HEK293T (cell line): ENCODE results near the gene CCRL2.

Experiments used
- ARNT ChIP-seq: fragments of 450-650 bp; IDR thresholded peaks from 2 replicates; pipeline ENCODE4 v1.6.1; 2017; ENCODE audit warnings: mild to moderate bottlenecking
- BHLHE40 ChIP-seq: fragments of 450-650 bp; IDR thresholded peaks from 2 replicates; pipeline ENCODE4 v1.6.1; 2016; ENCODE audit warnings: mild to moderate bottlenecking, moderate library complexity, borderline replicate concordance
- CTBP1 ChIP-seq: fragments of 450-650 bp; IDR thresholded peaks from 2 replicates; pipeline ENCODE4 v1.6.1; 2016; ENCODE audit warnings: borderline replicate concordance
- ELF4 ChIP-seq: fragments of 450-650 bp; IDR thresholded peaks from 2 replicates; pipeline ENCODE4 v1.6.1; 2017; ENCODE audit warnings: antibody characterized with exemption
- FOXA1 ChIP-seq: fragments of 450-650 bp; IDR thresholded peaks from 2 replicates; pipeline ENCODE4 v1.6.1; 2016; ENCODE audit warnings: mild to moderate bottlenecking
- FOXK2 ChIP-seq: fragments of 450-650 bp; IDR thresholded peaks from 2 replicates; pipeline ENCODE4 v1.6.1; 2016; ENCODE audit warnings: mild to moderate bottlenecking
- FOXM1 ChIP-seq: fragments of 450-650 bp; IDR thresholded peaks from 2 replicates; pipeline ENCODE4 v1.6.1; 2017; ENCODE audit warnings: mild to moderate bottlenecking, borderline replicate concordance
- HDGF ChIP-seq: fragments of 450-650 bp; IDR thresholded peaks from 2 replicates; pipeline ENCODE4 v1.6.1; 2017; ENCODE audit warnings: antibody characterized with exemption, borderline replicate concordance
- L3MBTL2 ChIP-seq: fragments of 450-650 bp; conservative IDR thresholded peaks from 2 replicates; pipeline ENCODE4 v1.6.1; 2016; ENCODE audit warnings: mild to moderate bottlenecking
- LEF1 ChIP-seq: fragments of 450-650 bp; IDR thresholded peaks from 2 replicates; pipeline ENCODE4 v1.6.1; 2017; ENCODE audit warnings: mild to moderate bottlenecking, borderline replicate concordance
- SP1 ChIP-seq: fragments of 450-650 bp; IDR thresholded peaks from 2 replicates; pipeline ENCODE4 v1.6.1; 2017
- SUZ12 ChIP-seq: fragments of 450-650 bp; IDR thresholded peaks from 2 replicates; pipeline ENCODE4 v1.6.1; 2016; ENCODE audit warnings: mild to moderate bottlenecking
- TARDBP ChIP-seq: fragments of 450-650 bp; IDR thresholded peaks from 2 replicates; pipeline ENCODE4 v1.6.1; 2016

GRCh38 chr3:46442576-46443530 lies 35.8 kb downstream of the CCRL2 start:
- TF ChIP-seq FOXA1: no peak
- TF ChIP-seq SUZ12: no peak
- TF ChIP-seq ELF4: no peak
- TF ChIP-seq BHLHE40: no peak
- TF ChIP-seq ARNT: no peak
- no peak for TF ChIP-seq SP1
- no peak for TF ChIP-seq LEF1
- no peak for TF ChIP-seq CTBP1
- no peak for TF ChIP-seq TARDBP
- TF ChIP-seq FOXK2: no peak
- TF ChIP-seq FOXM1: no peak
- TF ChIP-seq L3MBTL2: no peak
- no peak for TF ChIP-seq HDGF
